Measurements from ENCODE around the gene LRP1. TPM values are rescaled to one million over a fixed set of nuclear protein-coding genes. Genes with fewer than 3 reads are reported as not detected.

The LRP1 gene
- total RNA-seq, 1 experiment from 2014 or later: 14.7 TPM

DNA sequence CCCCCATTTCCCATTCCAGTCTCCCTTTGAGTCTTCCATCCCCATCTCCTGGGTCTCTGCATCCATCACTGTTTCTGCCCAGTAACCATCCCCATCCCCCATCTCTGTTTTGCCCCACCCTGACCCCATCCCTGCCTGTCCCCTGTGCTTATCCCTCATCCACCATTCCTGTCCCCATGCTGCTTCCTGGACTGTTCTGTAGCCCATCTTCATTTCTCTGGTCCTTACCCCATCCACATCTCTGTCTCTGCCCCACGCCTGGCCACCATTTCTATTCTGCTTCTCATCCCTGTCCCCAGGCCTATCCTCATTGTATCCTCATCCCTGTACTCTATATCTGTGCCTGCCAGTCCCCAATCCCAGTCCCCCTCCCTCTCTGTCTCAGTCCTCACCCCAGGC is 92.5 kb downstream of the LRP1 start:
- Histone ChIP-seq H3K79me2 (ENCODE audit: low read length) (no peaks in the 10 kb centered on the region), H2AFZ (ENCODE audit: low read length) (no peak overlapping the region), H3K4me3 (ENCODE audit: low read length) (no peak overlapping the region), H3K27me3 (ENCODE audit: low read length) (peaks cover 6% of the 10 kb centered on the region), H4K20me1 (ENCODE audit: low read length) (no peaks in the 10 kb centered on the region), H3K27ac (ENCODE audit: low read length) (no peak overlapping the region), H3K4me2 (ENCODE audit: low read length) (no peak overlapping the region), H3K36me3 (ENCODE audit: low read depth, low read length) (no peaks in the 10 kb centered on the region), H3K4me1 (ENCODE audit: insufficient read depth, low read length) (peaks cover 26% of the 10 kb centered on the region), H3K9me2 (replicated peaks; ENCODE audit: low read length) (no peaks in the 10 kb centered on the region), H3F3A (ENCODE audit: low read length, unreplicated experiment) (no peaks in the 10 kb centered on the region), H3K9me3 (ENCODE audit: low read length) (no peaks in the 10 kb centered on the region), H3K9ac (ENCODE audit: low read length) (no peak overlapping the region)
- no TSS peak for BruUV-seq (replicated peaks)
- intact Hi-C loops (cut with micrococcal nuclease): no loop called here
- TF ChIP-seq EZH2 (IDR thresholded peaks at IDR 0.05; ENCODE audit: low read length, unreplicated experiment) (no peak), EZH2phosphoT487 (IDR thresholded peaks at IDR 0.05; ENCODE audit: borderline replicate concordance, low read length) (no peak)
- TF ChIP-seq, protein P1, sequence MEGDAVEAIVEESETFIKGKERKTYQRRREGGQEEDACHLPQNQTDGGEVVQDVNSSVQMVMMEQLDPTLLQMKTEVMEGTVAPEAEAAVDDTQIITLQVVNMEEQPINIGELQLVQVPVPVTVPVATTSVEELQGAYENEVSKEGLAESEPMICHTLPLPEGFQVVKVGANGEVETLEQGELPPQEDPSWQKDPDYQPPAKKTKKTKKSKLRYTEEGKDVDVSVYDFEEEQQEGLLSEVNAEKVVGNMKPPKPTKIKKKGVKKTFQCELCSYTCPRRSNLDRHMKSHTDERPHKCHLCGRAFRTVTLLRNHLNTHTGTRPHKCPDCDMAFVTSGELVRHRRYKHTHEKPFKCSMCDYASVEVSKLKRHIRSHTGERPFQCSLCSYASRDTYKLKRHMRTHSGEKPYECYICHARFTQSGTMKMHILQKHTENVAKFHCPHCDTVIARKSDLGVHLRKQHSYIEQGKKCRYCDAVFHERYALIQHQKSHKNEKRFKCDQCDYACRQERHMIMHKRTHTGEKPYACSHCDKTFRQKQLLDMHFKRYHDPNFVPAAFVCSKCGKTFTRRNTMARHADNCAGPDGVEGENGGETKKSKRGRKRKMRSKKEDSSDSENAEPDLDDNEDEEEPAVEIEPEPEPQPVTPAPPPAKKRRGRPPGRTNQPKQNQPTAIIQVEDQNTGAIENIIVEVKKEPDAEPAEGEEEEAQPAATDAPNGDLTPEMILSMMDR (conservative IDR thresholded peaks at IDR 0.05; ENCODE audit: low read depth, low read length): no peak
- ATAC-seq (no peak), DNase-seq (no peak)
- ChIA-PET CTCF (no interaction called here), POLR2A (ENCODE audit: unreplicated experiment) (no interaction called here)

DNA sequence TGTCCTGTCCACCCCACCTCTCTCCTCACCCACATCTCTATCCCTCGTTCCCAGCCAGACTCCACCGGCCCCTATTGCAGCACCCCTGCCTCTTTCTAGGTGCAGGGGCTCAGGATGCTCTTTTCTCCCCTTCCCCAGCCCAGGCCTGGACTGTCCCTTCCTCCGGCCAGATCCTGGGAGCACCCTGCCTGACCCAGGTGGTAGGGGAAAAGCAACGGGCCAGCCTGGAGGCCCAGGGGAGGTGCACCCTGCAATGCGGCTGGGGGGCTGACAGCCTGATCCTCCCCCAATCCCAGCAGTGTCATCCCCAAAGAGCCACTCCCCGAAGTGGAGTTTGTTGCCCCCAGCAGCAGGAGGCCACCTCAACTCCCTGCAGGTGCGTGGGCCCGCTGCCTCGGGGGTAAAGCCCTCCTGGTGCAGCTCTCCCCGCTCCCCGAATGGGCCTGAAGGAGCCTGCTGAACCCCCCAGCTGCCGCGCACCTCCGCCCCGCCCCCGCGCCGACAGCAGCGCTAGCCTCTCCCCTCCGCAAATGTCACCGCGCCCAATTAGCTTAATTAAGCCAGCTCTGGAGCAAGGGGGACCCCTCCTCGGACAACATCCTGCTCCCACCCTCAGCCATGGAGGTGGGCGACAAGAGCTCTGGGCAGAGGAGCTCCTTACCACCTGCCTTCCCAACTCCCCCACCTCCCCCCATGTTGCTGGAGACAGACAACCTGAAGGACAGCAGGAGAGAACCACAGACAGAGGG is 93.1 kb downstream of the LRP1 start:
- no TSS peak for BruUV-seq (replicated peaks)

More for the DNA sequence above, 93.1 kb downstream of the LRP1 start:
- H3K36me3 ChIP-seq (ENCODE audit: low read depth, low read length): no peaks in the 10 kb centered on the region
- CTCF ChIA-PET: no interaction called here
- DNase-seq (no peak), ATAC-seq (no peak)
- H3K27ac ChIP-seq (ENCODE audit: low read length): no peak overlapping the region
- TF ChIP-seq, protein P1 (conservative IDR thresholded peaks at IDR 0.05; ENCODE audit: low read depth, low read length): no peak
- no peak for TF ChIP-seq EZH2phosphoT487 (IDR thresholded peaks at IDR 0.05; ENCODE audit: borderline replicate concordance, low read length)
- no peak for TF ChIP-seq EZH2 (IDR thresholded peaks at IDR 0.05; ENCODE audit: low read length, unreplicated experiment)
- H2AFZ ChIP-seq (ENCODE audit: low read length): no peak overlapping the region
- H4K20me1 ChIP-seq (ENCODE audit: low read length): no peaks in the 10 kb centered on the region
- no peaks in the 10 kb centered on the region for H3K9me3 ChIP-seq (ENCODE audit: low read length)
- intact Hi-C loops (cut with micrococcal nuclease): no loop called here
- H3K4me1 ChIP-seq (ENCODE audit: insufficient read depth, low read length): peaks cover 23% of the 10 kb centered on the region
- no peaks in the 10 kb centered on the region for H3F3A ChIP-seq (ENCODE audit: low read length, unreplicated experiment)
- no peak overlapping the region for H3K4me3 ChIP-seq (ENCODE audit: low read length)
- POLR2A ChIA-PET (ENCODE audit: unreplicated experiment): no interaction called here
- peaks cover under 1% of the 10 kb centered on the region; the same call in 1 of the 2 replicates for H3K27me3 ChIP-seq (ENCODE audit: low read length)
- H3K9me2 ChIP-seq (replicated peaks; ENCODE audit: low read length): no peaks in the 10 kb centered on the region
- H3K4me2 ChIP-seq (ENCODE audit: low read length): no peak overlapping the region
- H3K9ac ChIP-seq (ENCODE audit: low read length): no peak overlapping the region
- H3K79me2 ChIP-seq (ENCODE audit: low read length): no peaks in the 10 kb centered on the region
